GM12801 (cell line): ENCODE measurements around the gene RUNX1.

ENCODE experiments used
- TF ChIP-seq, protein P1 (sequence below): IDR thresholded peaks from one replicate; pipeline ENCODE4 v1.5.1; 2011; ENCODE audit warnings: control low read depth; ENCODE audit not compliant: insufficient read length; ENCODE audit errors: extremely low read depth

Gene RUNX1

DNA sequence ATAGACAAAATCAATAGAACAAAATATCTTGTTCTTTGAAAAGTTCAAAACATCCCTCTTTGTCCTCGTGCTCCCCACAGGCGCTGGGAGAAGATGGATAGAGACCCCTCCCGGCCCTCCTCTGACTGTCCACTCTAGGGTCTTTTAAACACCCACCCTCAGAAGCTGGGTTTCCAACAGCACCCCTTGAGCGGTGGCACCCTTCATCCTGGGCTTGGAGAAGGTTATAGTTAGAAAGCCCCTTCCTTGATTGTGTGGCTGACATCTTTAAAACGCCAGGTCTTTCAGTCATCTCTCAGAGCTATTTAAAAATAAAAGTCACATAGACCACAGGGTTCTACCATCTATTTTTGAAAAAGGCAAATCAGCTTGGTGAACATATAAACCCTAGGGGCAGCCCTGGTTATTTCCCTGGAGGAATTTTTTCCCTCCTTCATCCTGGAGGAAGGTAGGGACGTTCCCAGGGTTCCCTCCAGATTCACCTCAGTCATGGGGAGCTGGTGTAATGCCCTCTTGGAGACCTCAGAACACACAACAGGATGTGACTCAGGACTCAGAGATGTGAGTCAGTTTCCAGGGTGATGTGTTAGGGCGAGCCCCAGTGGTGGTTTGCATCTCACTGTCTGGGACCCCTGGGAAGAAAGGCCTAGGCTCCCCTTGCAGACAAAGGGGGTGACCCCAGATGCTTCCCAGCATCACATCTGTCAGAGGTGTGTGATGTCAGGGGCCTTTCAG lies 241.8 kb downstream of the RUNX1 start:
- TF ChIP-seq, protein P1, sequence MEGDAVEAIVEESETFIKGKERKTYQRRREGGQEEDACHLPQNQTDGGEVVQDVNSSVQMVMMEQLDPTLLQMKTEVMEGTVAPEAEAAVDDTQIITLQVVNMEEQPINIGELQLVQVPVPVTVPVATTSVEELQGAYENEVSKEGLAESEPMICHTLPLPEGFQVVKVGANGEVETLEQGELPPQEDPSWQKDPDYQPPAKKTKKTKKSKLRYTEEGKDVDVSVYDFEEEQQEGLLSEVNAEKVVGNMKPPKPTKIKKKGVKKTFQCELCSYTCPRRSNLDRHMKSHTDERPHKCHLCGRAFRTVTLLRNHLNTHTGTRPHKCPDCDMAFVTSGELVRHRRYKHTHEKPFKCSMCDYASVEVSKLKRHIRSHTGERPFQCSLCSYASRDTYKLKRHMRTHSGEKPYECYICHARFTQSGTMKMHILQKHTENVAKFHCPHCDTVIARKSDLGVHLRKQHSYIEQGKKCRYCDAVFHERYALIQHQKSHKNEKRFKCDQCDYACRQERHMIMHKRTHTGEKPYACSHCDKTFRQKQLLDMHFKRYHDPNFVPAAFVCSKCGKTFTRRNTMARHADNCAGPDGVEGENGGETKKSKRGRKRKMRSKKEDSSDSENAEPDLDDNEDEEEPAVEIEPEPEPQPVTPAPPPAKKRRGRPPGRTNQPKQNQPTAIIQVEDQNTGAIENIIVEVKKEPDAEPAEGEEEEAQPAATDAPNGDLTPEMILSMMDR, result no peak

DNA sequence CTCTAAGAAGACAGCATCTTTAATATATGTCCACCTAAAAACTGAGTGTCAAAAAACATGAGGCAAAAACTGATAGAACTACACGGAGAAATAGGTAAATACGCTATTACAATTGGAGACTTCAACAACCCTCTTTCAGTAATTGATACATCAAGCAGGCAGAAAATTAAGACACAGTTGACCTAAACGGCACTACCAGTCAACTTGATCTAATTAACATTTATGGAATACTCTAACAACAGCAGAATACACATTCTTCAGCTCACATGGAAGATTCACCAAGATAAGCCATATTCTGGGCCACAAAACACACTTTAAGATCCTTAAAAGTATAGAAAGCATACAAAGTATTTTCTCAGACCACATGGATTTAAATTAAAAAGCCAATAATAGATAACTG lies 242.7 kb downstream of the RUNX1 start:
- TF ChIP-seq, protein P1, result no peak

DNA sequence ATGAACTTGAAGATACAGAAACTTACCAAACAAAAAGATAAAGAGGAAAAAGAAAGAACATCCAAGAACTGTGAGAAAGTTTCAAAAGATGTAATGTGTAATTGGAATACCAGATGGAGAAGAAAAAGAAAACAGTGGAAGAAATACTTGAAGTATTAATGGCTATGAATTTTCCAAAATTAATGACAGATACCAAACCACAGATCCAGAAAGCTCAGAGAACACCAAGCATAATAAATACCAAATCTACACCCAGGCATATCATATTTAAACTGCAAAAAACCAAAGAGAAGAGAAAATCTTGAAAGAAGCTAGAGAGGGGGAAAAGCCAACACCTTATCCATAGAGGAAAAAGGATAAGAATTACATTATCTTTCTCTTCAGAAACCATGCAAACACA lies 243.9 kb downstream of the RUNX1 start:
- TF ChIP-seq, protein P1, result no peak

DNA sequence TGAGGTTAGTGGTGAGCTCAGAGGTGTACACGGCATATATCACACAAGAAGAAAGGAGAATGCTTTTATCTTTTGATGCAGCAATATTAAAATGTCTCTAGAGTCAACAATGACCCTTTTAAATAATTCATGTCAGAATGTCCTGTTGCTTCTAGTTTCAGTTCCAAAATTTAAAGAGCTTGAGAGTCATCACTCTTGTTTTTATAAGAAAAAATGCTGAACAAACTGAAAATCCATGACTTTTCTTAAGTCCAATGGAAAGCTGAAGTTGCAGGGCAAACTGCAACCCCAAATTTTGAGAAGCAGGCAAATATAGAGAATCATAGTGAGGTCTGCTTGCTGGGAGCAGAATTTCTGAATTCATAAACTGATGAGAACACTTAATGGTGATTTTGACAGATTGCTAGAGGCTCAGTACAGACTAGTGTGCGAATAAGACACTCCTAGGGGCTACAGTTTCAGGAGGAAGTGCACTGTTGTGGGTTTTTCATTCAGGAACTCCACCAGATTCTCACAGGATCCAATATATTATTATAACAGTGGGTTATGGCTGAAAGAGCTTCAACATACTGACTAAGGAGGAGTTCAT lies 245.2 kb downstream of the RUNX1 start:
- TF ChIP-seq, protein P1, result no peak

DNA sequence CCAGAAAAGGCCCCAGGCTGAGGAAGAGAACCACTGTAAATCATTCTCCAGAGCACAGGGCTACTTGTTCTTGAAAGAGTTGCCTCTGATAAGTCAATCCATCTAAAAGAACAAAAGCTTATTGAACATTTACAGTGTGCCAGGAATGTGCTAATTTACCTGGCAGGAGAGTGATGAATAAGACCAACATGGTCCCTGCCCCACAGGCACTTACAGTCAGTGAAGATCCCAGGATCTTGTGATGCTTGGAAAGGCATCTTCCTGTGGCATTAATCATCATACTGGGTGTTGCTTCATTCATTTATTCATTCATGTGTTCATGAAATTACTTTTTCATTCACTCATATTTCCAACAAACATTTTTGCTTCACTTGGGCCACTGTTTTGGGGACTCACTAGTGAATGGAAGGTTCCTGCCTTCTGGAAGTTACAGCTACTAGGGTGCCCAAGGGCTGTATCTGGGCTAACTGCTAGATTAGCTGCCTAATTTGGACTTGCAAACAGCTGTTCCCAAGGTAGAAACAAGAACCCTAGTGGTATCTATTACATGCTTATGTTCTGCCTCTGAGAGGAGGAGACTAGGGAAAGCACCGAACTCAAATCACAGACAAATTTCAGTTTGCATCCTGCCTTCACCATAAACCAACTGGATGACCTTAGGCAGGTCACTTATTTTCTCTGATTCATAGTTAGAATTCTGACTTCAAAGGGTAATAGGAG lies 246.8 kb downstream of the RUNX1 start:
- TF ChIP-seq, protein P1, result no peak

DNA sequence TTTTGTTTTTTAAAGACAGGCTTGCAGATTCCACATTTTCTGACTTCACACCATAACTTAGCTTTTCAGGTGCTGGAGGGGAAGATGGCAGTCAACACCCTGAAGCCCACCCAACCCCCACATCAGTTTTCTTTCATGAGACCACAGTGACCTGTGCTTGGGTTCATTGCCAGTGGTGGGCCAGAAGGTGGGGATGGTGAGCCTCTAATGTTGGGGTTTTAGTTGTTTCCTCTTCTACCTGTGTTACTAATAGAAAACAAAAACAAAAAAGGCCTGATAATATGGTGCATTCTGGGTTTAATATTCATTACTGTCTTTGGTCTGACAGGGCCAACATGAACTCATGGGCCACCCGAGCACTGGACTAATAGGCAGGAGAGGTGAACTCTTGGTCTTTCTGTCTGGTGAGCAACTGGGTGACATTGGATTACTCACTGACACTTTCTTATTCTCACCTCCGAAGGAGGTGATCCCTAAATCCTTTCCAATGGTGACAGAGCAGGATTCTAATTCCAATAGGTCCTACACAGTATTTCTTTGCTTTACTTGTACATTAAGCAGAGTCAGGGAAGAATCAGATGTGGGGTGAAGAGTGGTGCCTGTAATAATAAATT lies 247.5 kb downstream of the RUNX1 start:
- TF ChIP-seq, protein P1, result no peak
